SK-N-SH (cell line): ENCODE data around the gene S100A13. TPM values are rescaled to one million over a fixed set of nuclear protein-coding genes. Genes with fewer than 3 reads are reported as not detected.

ENCODE experiments used
- CTCF ChIA-PET: fragments of 300-600, 350-600 bp; formaldehyde crosslinking; extraction: SDS; loops from one replicate; lab custom pipeline; 2021; lab: Yijun Ruan, JAX
- POLR2A ChIA-PET: fragments of 350-600 bp; sonication (Branson Sonifier 250); formaldehyde crosslinking; extraction: SDS; loops from one replicate; lab custom pipeline; 2020; ENCODE audit warnings: antibody characterized with exemption, inconsistent platforms; lab: Yijun Ruan, JAX
- DNase-seq: peaks from one replicate; pipeline ENCODE4 v3.0.0; 2012
- H2AFZ ChIP-seq: fragments of 200-600 bp; sonication (generic); 2 replicates; pipeline ENCODE4 v1.8.1; 2016; ENCODE audit warnings: antibody characterized with exemption, mild to moderate bottlenecking, low read depth
- H3F3A ChIP-seq: fragments of 200-600 bp; sonication (generic); replicated peaks from 2 replicates; pipeline ENCODE3; 2016; ENCODE audit warnings: antibody characterized with exemption, mild to moderate bottlenecking; ENCODE audit not compliant: insufficient read depth
- H3K27ac ChIP-seq, 2 experiments: fragments of 200-500 bp in 1 of 2; fragments of 200-600 bp in 1 of 2; sonication (Bioruptor generic) in 1 of 2; sonication (generic), shearing (Covaris generic) in 1 of 2; 2 replicates each; pipeline versions ENCODE4 v1.5.1 to v1.6.1; 2014 to 2016; ENCODE audit warnings: low read depth in 2 of 2, inconsistent platforms in 1 of 2, low read length in 1 of 2, mild to moderate bottlenecking in 1 of 2, mixed read lengths in 1 of 2
- H3K27me3 ChIP-seq: fragments of 200-600 bp; sonication (generic), shearing (Covaris generic); 2 replicates; pipeline ENCODE4 v1.6.1; 2016; ENCODE audit warnings: mixed run types; ENCODE audit not compliant: insufficient read depth
- H3K36me3 ChIP-seq, 2 experiments: fragments of 200-500 bp in 1 of 2; fragments of 200-600 bp in 1 of 2; sonication (Bioruptor generic) in 1 of 2; sonication (generic) in 1 of 2; replicated peaks in 1 of 2; 2 replicates each; pipeline versions ENCODE3 to v1.5.1; 2014 to 2016; ENCODE audit warnings: low read length in 1 of 2, mild to moderate bottlenecking in 1 of 2; ENCODE audit not compliant: insufficient read depth in 2 of 2, control insufficient read depth in 1 of 2
- H3K4me1 ChIP-seq, 2 experiments: fragments of 200-500 bp in 1 of 2; fragments of 200-600 bp in 1 of 2; sonication (Bioruptor generic) in 1 of 2; sonication (generic), shearing (Covaris generic) in 1 of 2; 2 replicates each; pipeline versions ENCODE4 v1.5.1 to v1.6.1; 2014 to 2016; ENCODE audit warnings: low read depth in 1 of 2, low read length in 1 of 2, mixed run types in 1 of 2; ENCODE audit not compliant: insufficient read depth in 2 of 2, control insufficient read depth in 1 of 2
- H3K4me2 ChIP-seq: fragments of 200-600 bp; sonication (generic), shearing (Covaris generic); 2 replicates; pipeline ENCODE4 v1.6.1; 2017; ENCODE audit warnings: mixed run types
- H3K4me3 ChIP-seq, 2 experiments: fragments of 200-500 bp in 1 of 2; fragments of 200-600 bp in 1 of 2; sonication (Bioruptor generic) in 1 of 2; sonication (generic), shearing (Covaris generic) in 1 of 2; 2 replicates each; pipeline versions ENCODE4 v1.5.1 to v1.8.1; 2014 to 2016; ENCODE audit warnings: low read depth in 2 of 2, inconsistent platforms in 1 of 2, low read length in 1 of 2, mild to moderate bottlenecking in 1 of 2, mixed read lengths in 1 of 2, moderate library complexity in 1 of 2
- H3K79me2 ChIP-seq: fragments of 200-600 bp; sonication (generic); 2 replicates; pipeline ENCODE4 v1.8.1; 2017; ENCODE audit warnings: mild to moderate bottlenecking; ENCODE audit not compliant: insufficient read depth
- H3K9ac ChIP-seq: fragments of 200-600 bp; sonication (generic); 2 replicates; pipeline ENCODE4 v1.6.1; 2017; ENCODE audit warnings: mixed run types
- H3K9me2 ChIP-seq: fragments of 200-600 bp; sonication (generic); 2 replicates; pipeline ENCODE4 v1.6.1; 2017; ENCODE audit warnings: mixed run types
- H3K9me3 ChIP-seq: fragments of 200-600 bp; sonication (generic); 2 replicates; pipeline ENCODE4 v1.6.1; 2017; ENCODE audit warnings: mixed run types, mild to moderate bottlenecking, moderate library complexity
- H4K20me1 ChIP-seq: fragments of 200-600 bp; sonication (generic); 2 replicates; pipeline ENCODE4 v1.6.1; 2017; ENCODE audit warnings: mild to moderate bottlenecking, mixed run types; ENCODE audit not compliant: insufficient read depth
- CHD2 ChIP-seq: fragments of 150-350 bp; IDR thresholded peaks from 2 replicates; pipeline ENCODE4 v1.6.1; 2018; ENCODE audit warnings: low read length; ENCODE audit not compliant: partially characterized antibody
- FOXM1 ChIP-seq: IDR thresholded peaks from 2 replicates; pipeline ENCODE4 v1.4.0; 2012; ENCODE audit warnings: low read depth, mild to moderate bottlenecking
- IRF3 ChIP-seq: fragments of 150-350 bp; IDR thresholded peaks from 2 replicates; pipeline ENCODE4 v1.6.1; 2016; ENCODE audit warnings: mild to moderate bottlenecking, low read depth, low read length
- MAX ChIP-seq: IDR thresholded peaks from 2 replicates; pipeline ENCODE4 v1.4.0; 2012; ENCODE audit warnings: low read depth
- MXI1 ChIP-seq: IDR thresholded peaks from 2 replicates; pipeline ENCODE4 v1.6.1; 2012; ENCODE audit warnings: mild to moderate bottlenecking, low read depth, low read length, improper control_type of control experiment
- NRF1 ChIP-seq: IDR thresholded peaks from 2 replicates; pipeline ENCODE4 v1.6.1; 2012; ENCODE audit warnings: low read depth, mild to moderate bottlenecking, low read length
- PBX3 ChIP-seq: IDR thresholded peaks from 2 replicates; pipeline ENCODE4; 2012
- POLR2AphosphoS5 ChIP-seq: IDR thresholded peaks from 2 replicates; pipeline ENCODE4 v1.6.1; 2012; ENCODE audit warnings: low read depth, low read length
- RFX5 ChIP-seq: IDR thresholded peaks from 2 replicates; pipeline ENCODE4 v1.6.1; 2012; ENCODE audit warnings: mild to moderate bottlenecking, improper control_type of control experiment, low read length
- SIN3A ChIP-seq: IDR thresholded peaks from 2 replicates; pipeline ENCODE4 v1.6.1; 2012; ENCODE audit warnings: low read depth, mild to moderate bottlenecking, low read length, moderate library complexity, borderline replicate concordance
- TAF1 ChIP-seq: IDR thresholded peaks from 2 replicates; pipeline ENCODE4 v1.6.1; 2012; ENCODE audit warnings: low read depth, mild to moderate bottlenecking, low read length, moderate library complexity, borderline replicate concordance
- USF1 ChIP-seq: IDR thresholded peaks from 2 replicates; pipeline ENCODE4 v1.4.0; 2012; ENCODE audit warnings: low read depth, borderline replicate concordance
- USF2 ChIP-seq: fragments of 150-350 bp; IDR thresholded peaks from 2 replicates; pipeline ENCODE4 v1.6.1; 2017; ENCODE audit warnings: antibody characterized with exemption, low read length, low read depth, borderline replicate concordance
- WGBS: methylation state at CpG from one replicate; pipeline ENCODE4 v1.1.6; 2017; ENCODE audit warnings: low lambda C conversion rate; 5-methylcytosine and 5-hydroxymethylcytosine counted together
- polyA plus RNA-seq, 3 experiments: library from polyadenylated mRNA; depleted of rRNA; stranded (reverse); fragments of >200 nt; gene quantifications; 2 replicates each; pipeline ENCODE4 v1.2.3, GENCODE V29; 2012

Gene S100A13
- polyA plus RNA-seq, 1 of the 3 experiments (the other 2 are of a cell fraction) = 12.3 TPM

GRCh38 chr1:153661111-153661708 is 33.9 kb upstream of the S100A13 start:
- Histone ChIP-seq H3K4me3 (no peak overlapping the region), H4K20me1 (no peaks in the 10 kb centered on the region), H3K36me3 (peaks cover 49 to 56% of the 10 kb centered on the region in 2 experiments), H3K9ac (no peak overlapping the region), H3K79me2 (peaks cover 24% of the 10 kb centered on the region), H2AFZ (no peak overlapping the region), H3K9me2 (no peaks in the 10 kb centered on the region), H3K27me3 (no peaks in the 10 kb centered on the region), H3K4me2 (no peak overlapping the region), H3K4me1 (peaks cover 0 to 5% of the 10 kb centered on the region in 2 experiments; a peak in 1 of 4 replicates), H3K9me3 (no peaks in the 10 kb centered on the region), H3F3A (peaks cover 56% of the 10 kb centered on the region), H3K27ac (no peak overlapping the region)
- ChIA-PET POLR2A (no interaction called here), CTCF (interaction anchor here (1.2 to 1.9 kb wide), 2 partner anchors 10 to 17 kb away, joined by 5 to 6 read pairs; partner anchors contain the start of genes ILF2 and NPR1)
- 87% methylated on average over 9 of the region's 9 CpGs for WGBS
- no peak for DNase-seq
- TF ChIP-seq USF2 (no peak), MAX (no peak), IRF3 (no peak), FOXM1 (no peak), POLR2AphosphoS5 (no peak), PBX3 (no peak), CHD2 (no peak), NRF1 (no peak), USF1 (no peak), RFX5 (no peak), MXI1 (no peak), SIN3A (no peak), TAF1 (no peak)
